HG03575 (cell line): ENCODE results near the gene SIPA1L3.

Source experiments
- ATAC-seq: cut with Tn5 transposase; IDR thresholded peaks from one replicate; pipeline ENCODE4 v1.9.1; 2021; ENCODE audit not compliant: unreplicated experiment, insufficient number of reproducible peaks, low FRiP score; ENCODE audit errors: extremely low read depth

SIPA1L3 gene

GRCh38 chr19:37936166-37936565, 29.2 kb downstream of the SIPA1L3 start:
- no peak for ATAC-seq

GRCh38 chr19:37936886-37937285, 29.9 kb downstream of the SIPA1L3 start:
- ATAC-seq, result no peak

DNA sequence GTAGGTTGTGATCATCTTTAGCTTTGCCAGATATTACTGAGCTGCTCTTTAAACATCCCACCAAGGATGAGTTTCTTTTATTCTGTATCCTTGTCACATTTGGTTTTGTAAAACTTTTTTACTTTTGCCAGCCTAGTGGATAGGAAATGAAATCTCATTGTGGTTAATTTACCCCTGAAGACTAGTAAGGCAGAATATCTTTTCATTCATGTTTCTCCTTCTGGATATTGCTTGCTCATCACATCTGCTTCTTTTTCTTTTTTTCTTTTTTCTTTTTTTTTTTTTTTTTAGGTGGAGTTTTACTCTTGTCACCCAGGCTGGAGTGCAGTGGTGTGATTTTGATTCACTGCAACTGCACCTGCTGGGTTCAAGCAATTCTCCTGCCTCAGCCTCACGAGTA, 31.3 kb downstream of the SIPA1L3 start:
- ATAC-seq, result no peak

DNA sequence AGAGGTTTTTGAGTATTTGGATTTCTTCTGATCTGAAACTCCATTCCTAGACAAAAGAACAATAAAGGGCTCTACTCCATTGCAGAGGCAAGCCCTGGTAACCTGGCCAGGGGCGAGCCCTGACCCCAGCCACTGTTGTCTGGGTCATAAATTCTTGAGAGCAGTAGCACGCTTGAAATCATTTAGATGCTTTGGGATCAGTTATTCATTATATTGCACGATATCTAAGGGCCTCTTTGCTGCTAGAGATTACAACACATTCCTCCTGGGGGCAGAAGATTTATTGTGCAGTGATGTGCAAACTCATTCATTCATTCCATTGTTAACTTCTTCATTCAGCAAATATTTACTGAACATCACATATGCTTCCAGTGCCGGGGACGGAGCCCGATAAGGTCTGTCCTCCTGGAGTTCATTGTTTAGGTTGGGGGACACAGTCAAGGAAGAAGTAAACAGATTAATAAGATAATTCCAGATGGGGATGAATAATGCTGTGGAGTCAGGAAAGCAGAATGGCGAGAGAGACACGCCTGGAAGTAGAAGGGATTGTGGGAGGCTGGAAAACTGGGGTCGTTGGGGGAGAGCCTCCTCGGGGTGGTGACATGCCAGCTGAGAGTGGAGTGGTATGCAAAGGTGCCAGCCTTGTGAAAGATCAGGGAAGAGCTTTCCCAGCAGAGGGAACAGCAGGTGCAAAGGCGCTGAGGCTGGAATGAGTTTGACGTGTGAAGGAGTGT, 34.9 kb downstream of the SIPA1L3 start:
- ATAC-seq, result no peak

DNA sequence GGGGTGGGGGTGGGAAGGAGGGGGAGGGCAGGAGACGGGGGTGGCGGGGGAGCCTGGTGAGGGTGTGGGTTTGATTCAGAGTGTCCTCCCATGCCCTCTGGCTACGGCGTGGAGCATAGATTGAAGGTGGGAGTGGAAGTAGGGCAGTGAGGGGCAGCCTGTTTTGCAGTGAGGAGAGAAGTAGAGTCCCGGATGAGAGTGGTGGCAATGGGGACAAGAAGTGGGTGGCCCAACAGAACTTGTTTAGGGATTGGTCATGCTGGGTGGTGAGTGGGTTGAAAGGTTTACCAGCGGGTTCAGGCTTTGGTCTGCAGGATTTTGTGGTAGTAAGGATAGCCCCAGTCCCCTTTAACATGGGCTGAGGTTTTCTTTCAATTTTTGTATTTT, 35.5 kb downstream of the SIPA1L3 start:
- no peak for ATAC-seq

GRCh38 chr19:37943480-37943879, 36.5 kb downstream of the SIPA1L3 start:
- ATAC-seq, result no peak

DNA sequence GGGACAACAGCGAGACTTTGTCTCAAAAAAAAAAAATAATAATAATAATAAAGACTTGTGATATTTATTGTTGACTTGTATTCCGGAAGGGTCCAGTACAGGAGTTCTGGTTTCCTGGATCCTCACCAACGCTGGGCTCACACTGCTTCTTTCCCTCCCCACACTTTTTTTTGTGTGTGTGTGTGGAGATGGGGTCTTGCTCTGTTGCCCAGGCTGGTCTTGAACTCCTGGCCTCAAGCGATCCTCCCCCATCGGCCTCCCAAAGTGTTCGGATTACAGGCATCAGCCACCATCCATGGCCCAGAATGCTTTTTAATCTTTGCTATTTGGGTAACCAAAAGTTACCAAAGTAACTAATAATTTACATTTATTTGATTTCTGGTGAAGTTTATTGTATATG, 39.1 kb downstream of the SIPA1L3 start:
- ATAC-seq, result no peak

DNA sequence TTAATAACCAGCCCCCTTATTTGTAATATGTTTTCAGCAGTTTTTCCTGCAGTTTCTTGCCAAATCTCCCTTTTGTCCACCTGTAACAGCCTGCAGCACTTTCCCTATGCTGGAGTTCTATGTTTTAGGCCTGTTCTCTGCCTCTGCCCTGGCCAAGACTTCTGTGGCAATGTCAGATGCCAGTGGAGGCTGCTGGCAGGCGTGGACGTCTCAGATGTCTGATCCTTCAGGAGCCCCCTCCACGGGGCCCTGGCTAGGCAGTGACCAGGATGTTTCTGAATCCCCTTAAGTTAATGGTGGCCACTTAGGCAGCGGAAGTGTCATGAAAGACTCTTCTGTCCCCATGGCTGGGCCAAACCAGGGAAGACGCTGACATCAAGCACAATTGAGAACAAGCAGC, 40.8 kb downstream of the SIPA1L3 start:
- ATAC-seq, result no peak

- ATAC-seq, result no peak
Observed at GRCh38 chr19:37948362-37948761, 41.4 kb downstream of the SIPA1L3 start.

- ATAC-seq, result no peak
Observed at GRCh38 chr19:37950471-37951175, 43.6 kb downstream of the SIPA1L3 start.

DNA sequence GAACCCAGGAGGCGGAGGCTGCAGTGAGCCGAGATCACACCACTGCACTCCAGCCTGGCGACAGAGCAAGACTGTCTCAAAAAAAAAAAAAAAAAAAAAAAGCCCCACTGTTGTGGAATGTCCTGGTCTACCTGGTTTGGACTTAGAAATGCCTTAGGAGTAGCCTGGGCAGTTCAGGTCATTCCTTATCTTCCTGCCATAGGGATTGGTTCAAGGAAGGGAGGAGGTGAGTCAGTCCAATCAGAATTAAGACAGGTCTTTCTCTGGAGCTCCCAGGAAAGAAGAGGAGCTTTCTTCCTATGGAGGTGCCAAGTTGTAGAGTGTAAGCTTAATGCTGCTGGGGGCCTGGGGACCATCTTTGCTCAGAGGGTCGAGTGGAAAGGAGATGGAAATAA, 44.8 kb downstream of the SIPA1L3 start:
- ATAC-seq, result no peak

GRCh38 chr19:37953171-37953917, 46.3 kb downstream of the SIPA1L3 start:
- no peak for ATAC-seq

GRCh38 chr19:37953918-37954303, 46.9 kb downstream of the SIPA1L3 start:
- ATAC-seq, result no peak

GRCh38 chr19:37954421-37954874, 47.4 kb downstream of the SIPA1L3 start:
- ATAC-seq, result no peak

- no peak for ATAC-seq
Observed at GRCh38 chr19:37955986-37956385, 49.0 kb downstream of the SIPA1L3 start.

DNA sequence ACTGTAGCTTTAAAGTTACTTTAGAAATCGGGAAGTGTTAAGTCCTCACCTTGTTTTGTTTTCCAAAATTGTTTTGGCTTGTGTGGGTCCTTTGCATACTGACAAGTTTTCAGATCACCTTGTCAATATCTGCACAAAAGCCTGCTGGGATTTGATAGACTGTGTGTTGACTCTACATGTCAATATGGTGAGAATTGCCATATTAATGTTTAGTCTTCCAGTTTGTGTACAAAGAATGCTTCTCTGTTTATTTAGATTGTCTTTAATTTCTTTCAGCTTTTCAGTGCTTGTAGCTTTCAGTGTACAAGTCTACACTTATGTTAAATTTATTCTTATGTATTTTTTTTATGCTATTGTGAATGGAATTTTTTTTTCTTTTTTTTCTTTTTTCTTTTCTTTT, 50.2 kb downstream of the SIPA1L3 start:
- no peak for ATAC-seq

GRCh38 chr19:37959665-37960114, 52.7 kb downstream of the SIPA1L3 start:
- no peak for ATAC-seq

DNA sequence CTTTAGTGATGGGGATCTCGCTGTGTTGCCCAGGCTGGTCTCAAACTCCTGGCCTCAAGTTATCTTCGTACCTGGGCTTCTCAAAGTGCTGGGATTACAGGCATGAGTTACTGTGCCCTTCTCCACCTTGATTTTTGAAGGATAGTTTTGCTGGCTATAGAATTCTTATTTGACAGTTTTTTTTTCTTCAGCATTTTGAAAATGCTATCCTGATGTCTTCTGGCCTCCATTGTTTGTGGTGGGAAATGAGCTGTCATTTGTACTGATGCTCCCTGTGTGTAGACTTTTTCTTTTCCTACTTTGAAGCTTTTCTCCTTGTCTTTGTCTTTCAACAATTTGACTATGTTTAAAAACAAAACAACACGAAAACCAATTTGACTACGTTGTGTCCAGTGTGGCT, 54.2 kb downstream of the SIPA1L3 start:
- no peak for ATAC-seq

- no peak for ATAC-seq
Observed at GRCh38 chr19:37963190-37963936, 56.4 kb downstream of the SIPA1L3 start.
